ENCODE measurements around the gene WDR91. TPM values are rescaled to one million over a fixed set of nuclear protein-coding genes. Genes with fewer than 3 reads are reported as not detected.

Gene WDR91
- total and polyA plus RNA-seq, 2 donors (not counting 1 experiment from before 2014, with no cell fraction given), result 26.7 to 40.7 TPM

DNA sequence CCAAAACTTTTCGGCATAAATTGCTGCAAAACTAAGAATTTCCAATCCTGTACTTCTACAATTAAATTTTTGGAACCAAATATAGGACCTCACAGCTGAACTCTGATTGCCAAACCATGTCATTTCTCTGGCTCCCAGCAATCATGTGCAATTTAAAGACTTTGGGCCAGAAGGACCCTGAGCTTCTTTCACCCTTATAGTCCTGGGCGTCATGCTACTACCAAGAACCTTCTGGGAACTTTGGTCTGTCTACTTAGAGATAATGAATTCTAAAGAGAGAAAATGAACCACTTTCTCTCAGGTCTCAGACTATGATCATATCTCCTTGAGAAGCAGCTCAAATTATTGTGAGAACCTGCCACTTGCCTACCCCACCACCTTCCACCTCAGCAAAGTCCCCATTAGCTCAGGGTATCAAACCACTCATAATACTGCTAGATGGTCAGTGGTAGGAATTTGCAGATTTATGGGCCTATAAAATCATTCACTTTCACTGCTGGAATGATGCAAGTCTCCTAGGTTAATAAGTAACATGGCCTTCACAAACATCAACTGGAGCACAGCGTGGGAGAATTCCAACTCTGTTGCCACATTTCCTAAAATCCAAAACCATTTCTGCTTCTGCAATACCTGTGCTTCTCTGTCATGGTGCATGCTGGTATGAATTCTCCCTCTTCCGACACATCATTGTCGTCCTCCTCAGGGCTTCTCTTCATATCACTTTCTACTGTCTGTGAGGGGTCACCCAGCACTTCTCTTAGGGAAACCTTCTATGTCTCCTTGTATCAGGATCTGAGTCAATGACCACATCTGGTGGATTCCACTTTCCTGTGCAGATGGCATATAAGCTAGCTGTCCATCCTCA lies 6.6 kb upstream of the WDR91 start:
- H3K27ac ChIP-seq (ENCODE audit: low read length in 2 of 2), result no peak overlapping the region
- 100% methylated on average over 4 of the region's 5 CpGs for WGBS (ENCODE audit: insufficient coverage)
- no peak overlapping the region for H3K9ac ChIP-seq (ENCODE audit: low read length)
- no peaks in the 10 kb centered on the region for H3K27me3 Mint-ChIP-seq
- no peak overlapping the region for H3K4me3 Mint-ChIP-seq
- H3K27ac Mint-ChIP-seq, result no peak overlapping the region
- TF ChIP-seq, protein P1, sequence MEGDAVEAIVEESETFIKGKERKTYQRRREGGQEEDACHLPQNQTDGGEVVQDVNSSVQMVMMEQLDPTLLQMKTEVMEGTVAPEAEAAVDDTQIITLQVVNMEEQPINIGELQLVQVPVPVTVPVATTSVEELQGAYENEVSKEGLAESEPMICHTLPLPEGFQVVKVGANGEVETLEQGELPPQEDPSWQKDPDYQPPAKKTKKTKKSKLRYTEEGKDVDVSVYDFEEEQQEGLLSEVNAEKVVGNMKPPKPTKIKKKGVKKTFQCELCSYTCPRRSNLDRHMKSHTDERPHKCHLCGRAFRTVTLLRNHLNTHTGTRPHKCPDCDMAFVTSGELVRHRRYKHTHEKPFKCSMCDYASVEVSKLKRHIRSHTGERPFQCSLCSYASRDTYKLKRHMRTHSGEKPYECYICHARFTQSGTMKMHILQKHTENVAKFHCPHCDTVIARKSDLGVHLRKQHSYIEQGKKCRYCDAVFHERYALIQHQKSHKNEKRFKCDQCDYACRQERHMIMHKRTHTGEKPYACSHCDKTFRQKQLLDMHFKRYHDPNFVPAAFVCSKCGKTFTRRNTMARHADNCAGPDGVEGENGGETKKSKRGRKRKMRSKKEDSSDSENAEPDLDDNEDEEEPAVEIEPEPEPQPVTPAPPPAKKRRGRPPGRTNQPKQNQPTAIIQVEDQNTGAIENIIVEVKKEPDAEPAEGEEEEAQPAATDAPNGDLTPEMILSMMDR (IDR thresholded peaks at IDR 0.05), result no peak
- TF ChIP-seq EZH2 (IDR thresholded peaks at IDR 0.05; ENCODE audit: borderline replicate concordance, insufficient read depth, low read depth, low read length, poor library complexity, severe bottlenecking), result no peak
- no peaks in the 10 kb centered on the region for H3K27me3 ChIP-seq (replicated peaks in 1 of 4; ENCODE audit: control extremely low read depth in 1 of 4, control insufficient read depth in 3 of 4, insufficient read depth in 4 of 4, low read length in 3 of 4)
- no peaks in the 10 kb centered on the region for H3K79me2 ChIP-seq (ENCODE audit: control insufficient read depth, insufficient read depth, low read length)
- ChIA-PET CTCF (interaction anchor here (1.6 kb wide), 1 partner anchor 9 kb away, joined by 4 read pairs; no protein-coding TSS in a partner anchor), POLR2A (no interaction called here)
- H3K4me3 ChIP-seq (ENCODE audit: control extremely low read depth in 1 of 5, extremely low read depth in 1 of 5, insufficient read depth in 1 of 5, low read depth in 2 of 5, low read length in 4 of 5), result no peak overlapping the region
- H3K4me1 ChIP-seq (ENCODE audit: control insufficient read depth in 2 of 2, insufficient read depth in 2 of 2, low read length in 2 of 2), result no peaks in the 10 kb centered on the region
- H4K20me1 ChIP-seq (ENCODE audit: control insufficient read depth, insufficient read depth, low read length, poor library complexity, severe bottlenecking), result no peaks in the 10 kb centered on the region
- ATAC-seq (ENCODE audit: low read depth) (no peak), DNase-seq (no peak)
- no peak overlapping the region for H2AFZ ChIP-seq (ENCODE audit: insufficient read depth, low read depth, low read length, poor library complexity, severe bottlenecking)
- intact Hi-C loops (cut with micrococcal nuclease), result no loop called here
- H3K36me3 ChIP-seq (replicated peaks in 1 of 2; ENCODE audit: control extremely low read depth in 1 of 2, control insufficient read depth in 1 of 2, extremely low read depth in 1 of 2, insufficient read depth in 2 of 2, low read length in 1 of 2), result no peaks in the 10 kb centered on the region
- no peak overlapping the region for H3K4me2 ChIP-seq (replicated peaks; ENCODE audit: low read depth, low read length, poor library complexity, severe bottlenecking)
- H3K9me3 Mint-ChIP-seq (ENCODE audit: insufficient read depth), result peaks cover 2% of the 10 kb centered on the region
- no peaks in the 10 kb centered on the region for H3K4me1 Mint-ChIP-seq
- peaks cover 0 to 3% (median 0%) of the 10 kb centered on the region in 3 donors for H3K9me3 ChIP-seq (ENCODE audit: control extremely low read depth in 1 of 3, control insufficient read depth in 2 of 3, insufficient read depth in 1 of 3, low read length in 2 of 3)

DNA sequence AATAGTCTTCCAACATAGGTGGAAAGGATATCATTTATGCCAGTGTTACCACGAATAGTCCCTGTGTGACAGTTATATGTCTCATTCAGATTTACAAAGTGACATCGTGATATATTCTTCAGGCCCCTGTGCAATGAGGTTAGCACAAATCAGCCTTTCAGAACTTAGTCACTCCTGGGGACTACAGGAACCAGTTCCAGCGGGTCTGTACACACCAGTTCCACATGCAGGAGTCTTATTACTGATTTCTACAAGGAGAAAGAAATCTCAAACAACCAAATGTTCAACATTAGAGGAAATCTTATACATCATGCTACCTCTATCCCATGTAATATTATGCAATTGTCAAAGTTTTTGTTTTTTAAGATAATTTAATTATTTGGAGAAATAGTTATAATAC lies 4.4 kb upstream of the WDR91 start:
- POLR2A ChIA-PET, result no interaction called here
- intact Hi-C loops (cut with micrococcal nuclease), result no loop called here
- Mint-ChIP-seq H3K4me1 (peaks cover 8% of the 10 kb centered on the region), H3K9me3 (ENCODE audit: insufficient read depth) (peaks cover 2% of the 10 kb centered on the region), H3K27me3 (no peaks in the 10 kb centered on the region), H3K27ac (no peak overlapping the region), H3K4me3 (no peak overlapping the region)
- Histone ChIP-seq H3K4me3 (ENCODE audit: control extremely low read depth in 1 of 5, extremely low read depth in 1 of 5, insufficient read depth in 1 of 5, low read depth in 2 of 5, low read length in 4 of 5) (no peak overlapping the region), H2AFZ (ENCODE audit: insufficient read depth, low read depth, low read length, poor library complexity, severe bottlenecking) (no peak overlapping the region), H3K4me1 (ENCODE audit: control insufficient read depth in 2 of 2, insufficient read depth in 2 of 2, low read length in 2 of 2) (peaks cover 4 to 5% of the 10 kb centered on the region in 2 donors), H3K4me2 (replicated peaks; ENCODE audit: low read depth, low read length, poor library complexity, severe bottlenecking) (no peak overlapping the region), H3K79me2 (ENCODE audit: control insufficient read depth, insufficient read depth, low read length) (peaks cover 4% of the 10 kb centered on the region), H3K27me3 (replicated peaks in 1 of 4; ENCODE audit: control extremely low read depth in 1 of 4, control insufficient read depth in 3 of 4, insufficient read depth in 4 of 4, low read length in 3 of 4) (no peaks in the 10 kb centered on the region), H3K9me3 (ENCODE audit: control extremely low read depth in 1 of 3, control insufficient read depth in 2 of 3, insufficient read depth in 1 of 3, low read length in 2 of 3) (no peaks in the 10 kb centered on the region), H4K20me1 (ENCODE audit: control insufficient read depth, insufficient read depth, low read length, poor library complexity, severe bottlenecking) (no peaks in the 10 kb centered on the region), H3K9ac (ENCODE audit: low read length) (no peak overlapping the region), H3K27ac (ENCODE audit: low read length in 2 of 2) (no peak overlapping the region), H3K36me3 (replicated peaks in 1 of 2; ENCODE audit: control extremely low read depth in 1 of 2, control insufficient read depth in 1 of 2, extremely low read depth in 1 of 2, insufficient read depth in 2 of 2, low read length in 1 of 2) (no peaks in the 10 kb centered on the region)
- ATAC-seq (ENCODE audit: low read depth) (no peak), DNase-seq (no peak)
- WGBS (ENCODE audit: insufficient coverage), result 87% methylated on average over 3 of the region's 3 CpGs
- no peak for TF ChIP-seq EZH2 (IDR thresholded peaks at IDR 0.05; ENCODE audit: borderline replicate concordance, insufficient read depth, low read depth, low read length, poor library complexity, severe bottlenecking)
- TF ChIP-seq, protein P1 (IDR thresholded peaks at IDR 0.05), result no peak
- CTCF ChIA-PET, result no interaction called here
